Liver (tissue), 9 donors: ENCODE results near the gene LMAN2. TPM values are rescaled to one million over a fixed set of nuclear protein-coding genes. Genes with fewer than 3 reads are reported as not detected.

Experiments
- DNase-seq: peaks from one replicate; pipeline ENCODE4 v3.0.0-alpha.2; 2017; ENCODE audit warnings: low spot score
- H3K27ac ChIP-seq, 2 donors: one replicate each; pipeline ENCODE4 v1.7.0; 2013; ENCODE audit warnings: inconsistent platforms in 2 of 2, low read length in 2 of 2, control low read depth in 1 of 2, low read depth in 1 of 2, mild to moderate bottlenecking in 1 of 2
- H3K27me3 ChIP-seq, 4 donors: one replicate each; pipeline versions ENCODE4 v1.6.1 to v1.7.0; 2013; ENCODE audit warnings: low read length in 3 of 4, inconsistent platforms in 1 of 4, mild to moderate bottlenecking in 1 of 4, moderate library complexity in 1 of 4; ENCODE audit not compliant: control insufficient read depth in 4 of 4, insufficient read depth in 4 of 4
- H3K36me3 ChIP-seq, 4 donors: one replicate each; pipeline versions ENCODE4 v1.6.1 to v1.7.0; 2013; ENCODE audit warnings: low read length in 3 of 4, mild to moderate bottlenecking in 3 of 4, low read depth in 1 of 4, moderate library complexity in 1 of 4; ENCODE audit not compliant: control insufficient read depth in 4 of 4, insufficient read depth in 3 of 4
- H3K4me1 ChIP-seq, 4 donors: one replicate each; pipeline versions ENCODE4 v1.6.1 to v1.7.0; 2013; ENCODE audit warnings: low read length in 3 of 4, mild to moderate bottlenecking in 3 of 4, moderate library complexity in 1 of 4; ENCODE audit not compliant: control insufficient read depth in 4 of 4, insufficient read depth in 4 of 4
- H3K4me3 ChIP-seq, 3 donors: one replicate each; pipeline versions ENCODE4 v1.6.1 to v1.7.0; 2013; ENCODE audit warnings: low read length in 3 of 3, control low read depth in 1 of 3, low read depth in 1 of 3, mild to moderate bottlenecking in 1 of 3
- H3K9ac ChIP-seq, 2 donors: one replicate each; pipeline ENCODE4 v1.7.0; 2013; ENCODE audit warnings: low read length in 2 of 2, mild to moderate bottlenecking in 2 of 2, moderate library complexity in 2 of 2, control low read depth in 1 of 2, low read depth in 1 of 2
- H3K9me3 ChIP-seq, 4 donors: one replicate each; pipeline versions ENCODE4 v1.6.1 to v1.7.0; 2013; ENCODE audit warnings: low read length in 3 of 4; ENCODE audit not compliant: control insufficient read depth in 4 of 4
- ATF3 ChIP-seq: IDR thresholded peaks from 2 replicates; pipeline ENCODE4 v1.6.1; 2016; ENCODE audit warnings: antibody characterized with exemption
- CTCF ChIP-seq: fragments of 150-350 bp; IDR thresholded peaks from 2 replicates; pipeline ENCODE4 v1.5.1; 2017; ENCODE audit warnings: improper control_type of control experiment, low read depth, low read length; ENCODE audit not compliant: missing input control
- EGR1 ChIP-seq, 2 donors: IDR thresholded peaks; 2 replicates each; pipeline ENCODE4 v1.6.1; 2016 to 2018; ENCODE audit warnings: antibody characterized with exemption in 2 of 2, low read depth in 2 of 2
- FOXA1 ChIP-seq: IDR thresholded peaks from 2 replicates; pipeline ENCODE4 v1.6.1; 2016; ENCODE audit warnings: antibody characterized with exemption
- FOXA2 ChIP-seq: IDR thresholded peaks from 2 replicates; pipeline ENCODE4 v1.6.1; 2016; ENCODE audit warnings: antibody characterized with exemption
- GABPA ChIP-seq, 2 donors: IDR thresholded peaks in 1 of 2; conservative IDR thresholded peaks in 1 of 2; 2 replicates each; pipeline ENCODE4 v1.6.1; 2016; ENCODE audit warnings: antibody characterized with exemption in 2 of 2, mild to moderate bottlenecking in 1 of 2, moderate library complexity in 1 of 2
- HNF4A ChIP-seq, 2 donors: conservative IDR thresholded peaks; 2 replicates each; pipeline ENCODE4 v1.6.1; 2016; ENCODE audit warnings: antibody characterized with exemption in 2 of 2, mild to moderate bottlenecking in 2 of 2
- HNF4G ChIP-seq: IDR thresholded peaks from 2 replicates; pipeline ENCODE4 v1.6.1; 2016; ENCODE audit warnings: antibody characterized with exemption
- JUND ChIP-seq, 2 donors: IDR thresholded peaks; 2 replicates each; pipeline ENCODE4 v1.6.1; 2016; ENCODE audit warnings: antibody characterized with exemption in 2 of 2
- MAX ChIP-seq: IDR thresholded peaks from 2 replicates; pipeline ENCODE4 v1.6.1; 2016; ENCODE audit warnings: antibody characterized with exemption
- NR2F2 ChIP-seq: IDR thresholded peaks from 2 replicates; pipeline ENCODE4 v1.6.1; 2016; ENCODE audit warnings: antibody characterized with exemption
- RAD21 ChIP-seq, 2 donors: IDR thresholded peaks; 2 replicates each; pipeline ENCODE4 v1.6.1; 2016; ENCODE audit warnings: antibody characterized with exemption in 2 of 2, mild to moderate bottlenecking in 2 of 2
- RXRA ChIP-seq, 2 donors: IDR thresholded peaks; 2 replicates each; pipeline ENCODE4 v1.6.1; 2017 to 2018; ENCODE audit warnings: antibody characterized with exemption in 2 of 2, mild to moderate bottlenecking in 1 of 2
- SP1 ChIP-seq: IDR thresholded peaks from 2 replicates; pipeline ENCODE4 v1.6.1; 2018; ENCODE audit warnings: antibody characterized with exemption, mild to moderate bottlenecking
- TAF1 ChIP-seq: conservative IDR thresholded peaks from 2 replicates; pipeline ENCODE4 v1.6.1; 2016; ENCODE audit warnings: antibody characterized with exemption, mild to moderate bottlenecking
- YY1 ChIP-seq: IDR thresholded peaks from 2 replicates; pipeline ENCODE4 v1.6.1; 2016; ENCODE audit warnings: antibody characterized with exemption, mild to moderate bottlenecking
- ZBTB33 ChIP-seq: IDR thresholded peaks from 2 replicates; pipeline ENCODE4 v1.6.1; 2016; ENCODE audit warnings: antibody characterized with exemption
- WGBS: extraction: QIAGEN DNeasy Blood & Tissue Kit; methylation state at CpG from one replicate; pipeline ENCODE4 v1.1.7; 2013; 5-methylcytosine and 5-hydroxymethylcytosine counted together
- polyA plus RNA-seq, 2 donors: library from polyadenylated mRNA; stranded (reverse) in 1 of 2; unstranded in 1 of 2; fragments of 200-250 nt in 1 of 2; fragments of >200 nt in 1 of 2; fragmentation: Nextera tagmentation in 1 of 2; extraction: Ambion mirVana in 1 of 2; gene quantifications; one replicate each; pipeline versions ENCODE4 v1.2.1 to v1.2.3, GENCODE V29; 2013 to 2015
- total RNA-seq, 2 donors: library from RNA; depleted of rRNA; stranded (reverse); fragments of >200 nt; gene quantifications; one replicate each; pipeline ENCODE4 v1.2.3, GENCODE V29; 2014
- donor health status: healthy.
- donor health status: healthy.
- donor health status: healthy.
- donor health status: healthy.
- donor health status: healthy.

The LMAN2 gene
- total and polyA plus RNA-seq, 4 donors = 243 to 478 (median 364) TPM

- no peak for DNase-seq
- H3K4me1 ChIP-seq = peaks cover 31 to 81% (median 62%) of the 10 kb centered on the region in 4 donors
- no peaks in the 10 kb centered on the region for H3K9me3 ChIP-seq
- WGBS = 89% methylated on average over 6 of the region's 6 CpGs
- peak overlapping the region; percentile 74 to 75 for H3K27ac ChIP-seq
- no peak overlapping the region for H3K9ac ChIP-seq
- no peaks in the 10 kb centered on the region for H3K27me3 ChIP-seq
- H3K4me3 ChIP-seq = no peak overlapping the region
- TF ChIP-seq ATF3 (no peak), MAX (no peak), TAF1 (no peak), ZBTB33 (no peak), GABPA (IDR thresholded peaks at IDR 0.05 in 1 of 2, conservative IDR thresholded peaks at IDR 0.05 in 1 of 2) (no peak), RAD21 (IDR thresholded peaks at IDR 0.05) (no peak), FOXA2 (no peak), CTCF (no peak), EGR1 (IDR thresholded peaks at IDR 0.05; ENCODE audit: low read depth in 2 of 2) (no peak), FOXA1 (no peak), SP1 (no peak), HNF4A (conservative IDR thresholded peaks at IDR 0.05) (no peak), NR2F2 (no peak)
- no peaks in the 10 kb centered on the region for H3K36me3 ChIP-seq
These were observed 21.4 kb upstream of the LMAN2 start for GRCh38 chr5:177372910-177373309.

GRCh38 chr5:177372034-177372896 lies 20.8 kb upstream of the LMAN2 start:
- TF ChIP-seq ATF3 = no peak
- TF ChIP-seq MAX = no peak
- no peak for TF ChIP-seq RXRA (IDR thresholded peaks at IDR 0.05)
- no peak for TF ChIP-seq ZBTB33
- no peak for TF ChIP-seq FOXA2
- no peak for TF ChIP-seq CTCF
- TF ChIP-seq HNF4A (conservative IDR thresholded peaks at IDR 0.05) = no peak
- TF ChIP-seq HNF4G = no peak
- no peak for TF ChIP-seq YY1
- no peak for TF ChIP-seq JUND (IDR thresholded peaks at IDR 0.05)
- TF ChIP-seq FOXA1 = no peak
- TF ChIP-seq TAF1 = no peak
- no peak for TF ChIP-seq RAD21 (IDR thresholded peaks at IDR 0.05)
- DNase-seq = no peak
- H3K9ac ChIP-seq = peak overlapping the region in 1 of 2 donors; percentile 14
- no peaks in the 10 kb centered on the region for H3K27me3 ChIP-seq
- H3K36me3 ChIP-seq = no peaks in the 10 kb centered on the region
- 64% methylated on average over 12 of the region's 12 CpGs for WGBS
- no peaks in the 10 kb centered on the region for H3K9me3 ChIP-seq
- H3K4me3 ChIP-seq = peak overlapping the region in 2 of 3 donors; percentile 6 to 51
- H3K27ac ChIP-seq = peak overlapping the region; percentile 74 to 76
- H3K4me1 ChIP-seq = peaks cover 35 to 81% (median 62%) of the 10 kb centered on the region in 4 donors
